ENCODE data around the gene ZNF688. TPM values are rescaled to one million over a fixed set of nuclear protein-coding genes. Genes with fewer than 3 reads are reported as not detected.
"Not testable (repeated sequence)": the region's sequence is repeated elsewhere in the genome, so short reads cannot be mapped to it uniquely, and the experiment has no call there.

ZNF688 gene
- total RNA-seq, 1 donor from 2014 or later: 5.4 TPM

- Histone ChIP-seq H2AFZ (ENCODE audit: low read depth, low read length) (no peak overlapping the region), H3K27me3 (ENCODE audit: insufficient read depth, low read length) (no peaks in the 10 kb centered on the region), H3K9ac (ENCODE audit: low read length) (no peak overlapping the region), H3K36me3 (ENCODE audit: insufficient read depth, low read length) (no peaks in the 10 kb centered on the region), H3K79me2 (ENCODE audit: insufficient read depth, low read length) (no peaks in the 10 kb centered on the region), H3K4me3 (ENCODE audit: insufficient read depth, low read depth, low read length) (no peak overlapping the region), H3K4me1 (ENCODE audit: insufficient read depth, low read length) (no peaks in the 10 kb centered on the region), H3K4me2 (ENCODE audit: low read length) (no peak overlapping the region), H3K9me3 (ENCODE audit: insufficient read depth, low read depth, low read length) (no peaks in the 10 kb centered on the region), H3K27ac (ENCODE audit: low read depth, low read length) (no peak overlapping the region), H4K20me1 (ENCODE audit: insufficient read depth, low read length) (no peaks in the 10 kb centered on the region)
- Mint-ChIP-seq H3K27me3 (ENCODE audit: low read depth, unreplicated experiment) (no peaks in the 10 kb centered on the region), H3K27ac (ENCODE audit: unreplicated experiment) (peak overlapping the region; percentile 8), H3K4me1 (ENCODE audit: low read depth, unreplicated experiment) (no peaks in the 10 kb centered on the region), H3K9me3 (ENCODE audit: unreplicated experiment) (no peaks in the 10 kb centered on the region), H3K4me3 (ENCODE audit: unreplicated experiment) (no peak overlapping the region), H3K36me3 (ENCODE audit: low read depth, unreplicated experiment) (peaks cover 6% of the 10 kb centered on the region)
- no peak for TF ChIP-seq EZH2 (IDR thresholded peaks at IDR 0.05; ENCODE audit: insufficient read depth, low read length)
- no peak for TF ChIP-seq CTCF (IDR thresholded peaks at IDR 0.05; ENCODE audit: insufficient read depth, low read depth, low read length)
- DNase-seq (ENCODE audit: low read depth) (no peak), FAIRE-seq (no peak)
These were observed 21.4 kb upstream of the ZNF688 start for GRCh38 chr16:30592871-30593270.

GRCh38 chr16:30590869-30591268 is 19.4 kb upstream of the ZNF688 start:
- not testable (repeated sequence) for DNase-seq (ENCODE audit: low read depth); H3K4me1 ChIP-seq (ENCODE audit: insufficient read depth, low read length); H3K27ac ChIP-seq (ENCODE audit: low read depth, low read length); H3K4me3 Mint-ChIP-seq (ENCODE audit: unreplicated experiment); H3K4me1 Mint-ChIP-seq (ENCODE audit: low read depth, unreplicated experiment); H3K9me3 ChIP-seq (ENCODE audit: insufficient read depth, low read depth, low read length); H3K79me2 ChIP-seq (ENCODE audit: insufficient read depth, low read length); FAIRE-seq; H3K27ac Mint-ChIP-seq (ENCODE audit: unreplicated experiment); H3K27me3 Mint-ChIP-seq (ENCODE audit: low read depth, unreplicated experiment); H2AFZ ChIP-seq (ENCODE audit: low read depth, low read length); H3K4me2 ChIP-seq (ENCODE audit: low read length); H3K27me3 ChIP-seq (ENCODE audit: insufficient read depth, low read length); H3K4me3 ChIP-seq (ENCODE audit: insufficient read depth, low read depth, low read length); H3K9me3 Mint-ChIP-seq (ENCODE audit: unreplicated experiment); H4K20me1 ChIP-seq (ENCODE audit: insufficient read depth, low read length); H3K36me3 ChIP-seq (ENCODE audit: insufficient read depth, low read length); H3K9ac ChIP-seq (ENCODE audit: low read length); H3K36me3 Mint-ChIP-seq (ENCODE audit: low read depth, unreplicated experiment)

- H3K27ac ChIP-seq (ENCODE audit: low read depth, low read length); H4K20me1 ChIP-seq (ENCODE audit: insufficient read depth, low read length); H3K27ac Mint-ChIP-seq (ENCODE audit: unreplicated experiment); H3K9me3 ChIP-seq (ENCODE audit: insufficient read depth, low read depth, low read length); H3K27me3 Mint-ChIP-seq (ENCODE audit: low read depth, unreplicated experiment); FAIRE-seq; H3K4me3 Mint-ChIP-seq (ENCODE audit: unreplicated experiment); H3K36me3 ChIP-seq (ENCODE audit: insufficient read depth, low read length); DNase-seq (ENCODE audit: low read depth); H3K9ac ChIP-seq (ENCODE audit: low read length); H3K4me1 ChIP-seq (ENCODE audit: insufficient read depth, low read length); H2AFZ ChIP-seq (ENCODE audit: low read depth, low read length); H3K9me3 Mint-ChIP-seq (ENCODE audit: unreplicated experiment); H3K36me3 Mint-ChIP-seq (ENCODE audit: low read depth, unreplicated experiment); H3K4me3 ChIP-seq (ENCODE audit: insufficient read depth, low read depth, low read length); H3K27me3 ChIP-seq (ENCODE audit: insufficient read depth, low read length); H3K4me2 ChIP-seq (ENCODE audit: low read length); H3K4me1 Mint-ChIP-seq (ENCODE audit: low read depth, unreplicated experiment): not testable (repeated sequence)
- peaks cover 13% of the 10 kb centered on the region for H3K79me2 ChIP-seq (ENCODE audit: insufficient read depth, low read length)
These were observed 18.1 kb upstream of the ZNF688 start for GRCh38 chr16:30589582-30589981.

GRCh38 chr16:30588651-30589050 is 17.1 kb upstream of the ZNF688 start:
- Mint-ChIP-seq H3K9me3 (ENCODE audit: unreplicated experiment) (no peaks in the 10 kb centered on the region), H3K36me3 (ENCODE audit: low read depth, unreplicated experiment) (peaks cover 2% of the 10 kb centered on the region), H3K4me1 (ENCODE audit: low read depth, unreplicated experiment) (no peaks in the 10 kb centered on the region), H3K27ac (ENCODE audit: unreplicated experiment) (no peak overlapping the region), H3K4me3 (ENCODE audit: unreplicated experiment) (no peak overlapping the region), H3K27me3 (ENCODE audit: low read depth, unreplicated experiment) (no peaks in the 10 kb centered on the region)
- Histone ChIP-seq H3K79me2 (ENCODE audit: insufficient read depth, low read length) (peaks cover 21% of the 10 kb centered on the region), H3K9me3 (ENCODE audit: insufficient read depth, low read depth, low read length) (no peaks in the 10 kb centered on the region), H4K20me1 (ENCODE audit: insufficient read depth, low read length) (no peaks in the 10 kb centered on the region), H3K9ac (ENCODE audit: low read length) (no peak overlapping the region), H3K27ac (ENCODE audit: low read depth, low read length) (no peak overlapping the region), H3K4me3 (ENCODE audit: insufficient read depth, low read depth, low read length) (no peak overlapping the region), H3K27me3 (ENCODE audit: insufficient read depth, low read length) (no peaks in the 10 kb centered on the region), H3K36me3 (ENCODE audit: insufficient read depth, low read length) (no peaks in the 10 kb centered on the region), H3K4me1 (ENCODE audit: insufficient read depth, low read length) (peaks cover 8% of the 10 kb centered on the region), H2AFZ (ENCODE audit: low read depth, low read length) (no peak overlapping the region), H3K4me2 (ENCODE audit: low read length) (no peak overlapping the region)
- TF ChIP-seq EZH2 (IDR thresholded peaks at IDR 0.05; ENCODE audit: insufficient read depth, low read length) (no peak), CTCF (IDR thresholded peaks at IDR 0.05; ENCODE audit: insufficient read depth, low read depth, low read length) (no peak)
- DNase-seq (ENCODE audit: low read depth): no peak
- no peak for FAIRE-seq

Measured in astrocyte (in vitro differentiated cells and primary cell).